SK-N-MC (cell line): ENCODE measurements around the gene TEDC2.

ENCODE experiments used
- FOXP2 ChIP-seq: optimal IDR thresholded peaks from 2 replicates; pipeline ENCODE3; 2011; ENCODE audit warnings: mild to moderate bottlenecking, moderate library complexity; ENCODE audit not compliant: insufficient read depth; ENCODE audit errors: extremely low read length, control extremely low read depth
- POLR2AphosphoS5 ChIP-seq: IDR thresholded peaks from 2 replicates; pipeline ENCODE4 v1.6.1; 2012; ENCODE audit warnings: mild to moderate bottlenecking, low read depth, low read length, borderline replicate concordance

- TF ChIP-seq FOXP2 (no peak), POLR2AphosphoS5 (no peak)
Measured at GRCh38 chr16:2476345-2476720, 16.4 kb downstream of the TEDC2 start.
